NCI-H226 (cell line): ENCODE measurements around the gene NAE1.
"Not testable (repeated sequence)": the region's sequence is repeated elsewhere in the genome, so short reads cannot be mapped to it uniquely, and the experiment has no call there.

Experiments
- DNase-seq: peaks from one replicate; pipeline ENCODE4 v3.0.0-alpha.2; 2015

NAE1 gene

GRCh38 chr16:66830422-66831404 is at the start of gene NAE1:
Gene NAE1, minus strand, starts transcription at chr16:66830976. Its CDS starts 77 bp downstream, at chr16:66830899.
- peak; percentile 71 for DNase-seq

GRCh38 chr16:66878067-66878466 is 47.3 kb upstream of the NAE1 start:
- no peak for DNase-seq

- peak; percentile 85 for DNase-seq
Measured at GRCh38 chr16:66874079-66874775, 43.5 kb upstream of the NAE1 start.

- peak; percentile 29 for DNase-seq
Measured at GRCh38 chr16:66873685-66874055, 42.9 kb upstream of the NAE1 start.

- peak; percentile 100 for DNase-seq
Measured at GRCh38 chr16:66872943-66873684, 42.3 kb upstream of the NAE1 start.

GRCh38 chr16:66872559-66872942 is 41.8 kb upstream of the NAE1 start:
- DNase-seq: no peak

GRCh38 chr16:66871840-66872239 is 41.1 kb upstream of the NAE1 start:
- DNase-seq: no peak

GRCh38 chr16:66871363-66871762 is 40.6 kb upstream of the NAE1 start:
- DNase-seq: not testable (repeated sequence)

GRCh38 chr16:66869424-66869823 is 38.6 kb upstream of the NAE1 start:
- DNase-seq: no peak

GRCh38 chr16:66863707-66864106 is 32.9 kb upstream of the NAE1 start:
- DNase-seq: no peak

GRCh38 chr16:66862023-66862520 is 31.3 kb upstream of the NAE1 start:
- DNase-seq: no peak

GRCh38 chr16:66859397-66860068 is 28.8 kb upstream of the NAE1 start:
- no peak for DNase-seq

GRCh38 chr16:66858740-66859396 is 28.1 kb upstream of the NAE1 start:
- DNase-seq: no peak

GRCh38 chr16:66857437-66857836 is 26.7 kb upstream of the NAE1 start:
- DNase-seq: no peak

GRCh38 chr16:66856801-66857200 is 26.0 kb upstream of the NAE1 start:
- no peak for DNase-seq

- no peak for DNase-seq
Measured at GRCh38 chr16:66856184-66856730, 25.5 kb upstream of the NAE1 start.

- DNase-seq: no peak
Measured at GRCh38 chr16:66853261-66854139, 22.7 kb upstream of the NAE1 start.

GRCh38 chr16:66851166-66851964 is 20.6 kb upstream of the NAE1 start:
- no peak for DNase-seq

- DNase-seq: no peak
Measured at GRCh38 chr16:66850115-66850815, 19.5 kb upstream of the NAE1 start.
